ENCODE results near the gene NECTIN2.

Gene NECTIN2

GRCh38 chr19:44930088-44930487 lies 84.0 kb downstream of the NECTIN2 start:
- no peak for TF ChIP-seq CTCF (IDR thresholded peaks at IDR 0.05; ENCODE audit: low read length, missing control alignments)
- DNase-seq (ENCODE audit: low read depth): no peak
- H3K4me3 ChIP-seq (replicated peaks; ENCODE audit: low read depth, low read length): no peak overlapping the region

GRCh38 chr19:44931541-44931940 lies 85.4 kb downstream of the NECTIN2 start:
- TF ChIP-seq CTCF (IDR thresholded peaks at IDR 0.05; ENCODE audit: low read length, missing control alignments): no peak
- DNase-seq (ENCODE audit: low read depth): no peak
- no peak overlapping the region for H3K4me3 ChIP-seq (replicated peaks; ENCODE audit: low read depth, low read length)

All from fibroblast of pulmonary artery (primary cell).